ENCODE measurements around the gene CEBPA.

The CEBPA gene

DNA sequence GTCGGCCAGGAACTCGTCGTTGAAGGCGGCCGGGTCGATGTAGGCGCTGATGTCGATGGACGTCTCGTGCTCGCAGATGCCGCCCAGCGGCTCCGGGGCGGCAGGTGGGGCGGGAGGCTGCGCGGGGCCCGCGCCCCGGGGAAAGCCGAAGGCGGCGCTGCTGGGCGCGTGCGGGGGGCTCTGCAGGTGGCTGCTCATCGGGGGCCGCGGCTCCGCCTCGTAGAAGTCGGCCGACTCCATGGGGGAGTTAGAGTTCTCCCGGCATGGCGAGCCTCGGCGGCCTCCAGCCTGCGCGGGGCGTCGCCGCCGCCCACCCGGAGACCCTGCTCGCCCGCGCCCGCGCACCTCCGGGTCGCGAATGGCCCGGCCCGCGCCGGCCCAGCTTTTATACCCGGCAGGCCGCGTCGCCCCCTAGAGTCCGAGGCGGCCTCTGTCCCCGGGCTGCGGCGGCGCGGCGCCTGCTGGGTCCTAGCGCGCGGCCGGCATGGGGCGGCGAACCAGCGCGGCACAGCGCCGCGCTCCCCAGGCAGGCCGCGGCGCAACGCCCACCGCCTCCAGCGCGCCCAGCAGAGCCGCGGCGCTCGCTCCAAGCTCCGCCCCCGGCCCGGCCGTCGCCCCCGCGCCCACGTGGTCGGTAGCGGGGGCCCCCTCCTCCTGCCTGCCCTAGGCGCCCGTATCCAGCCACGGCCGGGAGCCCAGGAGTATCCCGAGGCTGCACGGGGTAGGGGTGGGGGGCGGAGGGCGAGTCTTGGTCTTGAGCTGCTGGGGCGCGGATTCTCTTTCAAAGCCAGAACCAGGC, at the start of gene CEBPA:
TSS of gene CEBPA (minus strand) at position 360 of the 799 bp plus-strand sequence. CDS start at position 240, 120 bp downstream.
- DNase-seq, result peak; percentile 68 to 97

DNA sequence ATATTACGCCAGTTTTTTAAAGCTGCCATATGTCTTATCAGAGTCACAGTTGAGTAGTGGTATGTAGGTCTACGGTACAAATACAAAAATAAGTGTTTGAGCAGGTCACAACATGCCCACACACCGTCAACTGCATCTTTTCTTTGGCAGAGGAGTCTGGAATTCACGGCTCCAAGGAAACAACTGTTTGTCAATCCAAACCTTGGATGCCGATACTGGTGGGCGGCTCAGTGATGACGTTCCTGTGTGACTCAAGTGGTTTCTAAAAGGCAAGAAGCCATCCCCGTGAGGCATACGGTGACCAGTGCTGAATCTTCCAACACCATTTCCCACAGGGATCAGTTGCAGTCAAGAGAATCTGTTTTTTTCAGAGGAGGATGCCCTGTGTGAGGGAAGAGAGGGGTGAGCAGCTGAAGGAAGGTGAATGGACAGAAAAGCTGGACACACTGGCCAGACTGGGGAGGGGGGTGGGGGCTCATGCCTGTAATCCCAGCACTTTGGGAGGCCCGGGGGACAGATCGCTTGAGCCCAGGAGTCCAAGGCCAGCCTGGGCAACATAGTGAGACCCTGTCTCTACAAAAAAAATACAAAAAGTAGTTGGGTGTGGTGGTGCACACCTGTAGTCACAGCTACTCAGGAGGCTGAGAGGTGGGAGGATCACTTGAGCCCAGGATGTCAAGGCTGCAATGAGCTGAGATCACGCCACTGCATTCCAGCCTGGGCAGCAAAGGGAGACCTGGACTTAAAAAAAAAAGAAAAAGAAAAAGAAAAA, 48.4 kb upstream of the CEBPA start:
- no peak for DNase-seq

DNA sequence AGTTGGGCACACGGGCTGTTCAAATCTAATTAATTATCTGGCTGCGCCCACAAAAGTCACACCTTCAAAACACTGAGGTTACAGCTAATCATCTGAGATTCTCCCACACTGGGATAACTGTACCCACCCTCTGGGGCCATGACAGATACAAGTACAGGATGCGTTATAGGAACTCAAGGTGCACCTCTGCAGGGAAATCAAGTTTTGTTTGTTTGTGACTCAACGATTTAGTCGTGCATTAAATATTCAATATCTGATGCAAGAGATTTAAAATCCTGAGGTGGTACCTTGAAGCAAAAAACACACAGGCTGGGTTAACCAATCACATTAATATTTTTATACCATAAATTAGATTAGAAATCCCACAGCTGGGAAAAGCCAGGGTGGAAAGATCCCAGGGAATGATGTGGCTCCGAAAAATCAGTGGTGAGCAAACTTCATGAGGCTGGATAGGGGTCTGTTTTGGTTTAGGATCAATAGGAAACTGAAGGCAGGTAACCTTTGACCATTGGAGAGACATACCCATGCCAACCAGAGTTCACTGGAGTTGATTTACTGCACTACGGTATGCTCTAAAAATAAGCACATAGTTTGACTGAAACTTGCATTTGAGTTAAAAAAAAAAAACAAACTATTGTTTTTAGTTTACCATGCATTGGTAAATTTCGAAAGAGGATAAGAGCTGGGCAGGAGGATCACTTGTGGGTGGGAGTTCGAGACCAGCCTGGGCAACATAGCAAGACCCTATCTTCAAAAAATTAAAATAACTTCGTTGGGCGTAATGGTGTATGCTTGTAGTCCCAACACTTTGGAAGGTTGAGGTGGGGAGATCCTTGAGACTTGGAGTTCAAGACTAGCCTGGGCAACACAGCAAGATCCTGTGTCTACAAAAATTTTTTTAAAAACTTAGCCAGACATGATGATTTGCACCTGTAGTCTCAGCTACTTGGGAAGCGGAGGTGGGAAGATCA, 47.3 kb upstream of the CEBPA start:
- no peak for DNase-seq

DNA sequence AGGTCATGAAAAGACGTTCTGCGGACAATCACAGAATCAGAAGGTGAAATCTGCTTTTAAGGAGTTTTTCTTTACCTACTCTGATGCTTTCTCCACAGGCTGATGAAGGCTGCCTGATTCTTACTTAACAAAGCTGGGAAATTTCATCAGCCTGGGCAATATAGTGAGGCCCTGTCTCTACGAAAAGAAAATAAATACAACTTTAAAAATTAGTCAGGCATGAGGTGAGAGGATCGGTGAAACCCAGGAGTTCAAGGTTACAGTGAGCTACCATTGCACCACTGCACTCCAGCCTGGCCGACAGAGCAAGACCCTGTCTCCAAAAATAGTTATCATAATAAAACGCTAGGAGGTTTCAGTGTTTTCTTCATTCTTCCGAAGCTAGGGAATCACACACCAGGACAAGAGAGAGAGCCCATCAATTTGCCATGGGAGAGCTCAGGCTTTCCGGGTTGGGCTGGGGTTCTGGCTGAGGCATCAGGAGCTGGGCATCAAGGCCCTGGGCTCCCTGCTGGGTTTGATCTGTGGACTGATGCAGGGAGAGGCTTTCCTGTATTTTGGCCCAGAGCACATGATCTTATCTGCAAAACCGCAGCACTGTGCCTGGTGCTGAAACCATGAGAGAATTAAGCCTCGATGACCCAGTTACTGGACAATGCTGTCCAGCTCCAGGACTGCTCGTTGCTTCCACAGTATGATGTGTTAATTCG, 46.1 kb upstream of the CEBPA start:
- no peak for DNase-seq

DNA sequence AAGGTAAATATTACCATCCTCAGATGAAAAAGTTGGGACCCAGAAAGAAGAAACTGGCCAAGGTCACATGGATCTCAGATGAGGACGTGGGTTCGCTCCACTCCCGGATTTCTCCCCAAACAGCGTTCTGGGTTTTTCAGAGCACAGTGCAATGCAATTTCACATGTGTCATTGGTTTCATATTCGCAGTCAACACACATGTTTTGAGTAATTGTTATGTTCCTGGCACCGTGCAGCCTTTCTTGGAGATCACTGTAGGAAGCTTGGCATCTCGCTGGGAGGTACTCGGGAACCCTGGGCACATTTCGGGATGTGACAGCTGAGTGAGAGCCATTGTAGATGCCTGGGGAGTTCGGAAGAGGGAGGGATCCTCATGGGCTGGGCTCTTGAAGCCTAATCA, 45.0 kb upstream of the CEBPA start:
- no peak for DNase-seq

DNA sequence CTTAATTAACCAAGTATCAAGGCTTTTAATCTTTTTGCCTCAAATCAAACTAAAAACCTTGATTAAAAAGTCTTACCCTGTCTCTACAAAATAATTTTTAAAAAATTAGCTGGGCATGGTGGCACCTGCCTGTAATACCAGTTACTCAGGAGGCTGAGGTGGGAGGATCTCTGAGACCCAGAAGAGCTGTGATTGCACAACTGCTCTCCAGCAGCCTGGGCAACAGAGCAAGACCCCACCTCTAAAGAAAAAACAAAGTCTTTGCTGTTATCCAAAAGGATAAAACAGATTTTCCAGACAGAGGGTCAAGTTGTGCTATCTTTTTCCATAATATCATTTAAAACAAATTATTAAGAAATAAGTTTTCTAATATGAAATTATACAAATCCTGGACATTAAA, 44.3 kb upstream of the CEBPA start:
- DNase-seq, result no peak

DNA sequence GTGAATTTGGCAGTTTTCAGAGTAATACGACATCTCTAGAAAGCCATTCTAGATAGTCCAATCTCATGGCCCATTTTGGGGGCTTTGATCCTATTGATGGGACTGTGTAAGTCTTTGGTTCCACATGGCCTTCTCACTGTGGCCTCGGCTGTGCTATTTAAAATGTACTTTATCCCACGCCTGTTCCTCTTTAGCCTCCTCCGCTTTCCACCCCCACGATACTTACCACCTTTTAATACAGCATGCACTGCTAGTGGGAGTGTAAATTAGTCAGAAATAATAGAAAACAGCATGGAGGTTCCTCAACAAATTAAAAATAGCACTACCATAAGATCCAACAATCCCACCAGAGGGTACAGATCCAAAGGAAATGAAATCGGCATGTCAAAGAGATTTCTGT, 42.8 kb upstream of the CEBPA start:
- DNase-seq, result no peak

DNA sequence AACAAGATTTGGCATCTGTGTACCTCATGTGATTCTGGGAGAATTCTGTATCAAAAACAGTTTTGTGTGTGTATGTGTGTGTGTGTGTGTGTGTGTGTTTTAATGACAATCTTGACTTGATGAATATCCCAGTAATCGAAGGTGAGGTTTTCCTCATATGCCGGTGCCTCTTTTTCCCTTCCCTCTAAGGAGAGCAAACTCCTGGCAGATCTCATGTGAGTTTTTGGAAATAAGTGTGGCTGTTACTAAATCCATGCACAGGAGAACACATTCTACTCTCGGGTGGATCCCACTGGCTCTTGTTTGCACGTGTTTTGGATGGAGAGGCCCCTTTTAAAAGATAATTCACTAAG, 42.2 kb upstream of the CEBPA start:
- no peak for DNase-seq

DNA sequence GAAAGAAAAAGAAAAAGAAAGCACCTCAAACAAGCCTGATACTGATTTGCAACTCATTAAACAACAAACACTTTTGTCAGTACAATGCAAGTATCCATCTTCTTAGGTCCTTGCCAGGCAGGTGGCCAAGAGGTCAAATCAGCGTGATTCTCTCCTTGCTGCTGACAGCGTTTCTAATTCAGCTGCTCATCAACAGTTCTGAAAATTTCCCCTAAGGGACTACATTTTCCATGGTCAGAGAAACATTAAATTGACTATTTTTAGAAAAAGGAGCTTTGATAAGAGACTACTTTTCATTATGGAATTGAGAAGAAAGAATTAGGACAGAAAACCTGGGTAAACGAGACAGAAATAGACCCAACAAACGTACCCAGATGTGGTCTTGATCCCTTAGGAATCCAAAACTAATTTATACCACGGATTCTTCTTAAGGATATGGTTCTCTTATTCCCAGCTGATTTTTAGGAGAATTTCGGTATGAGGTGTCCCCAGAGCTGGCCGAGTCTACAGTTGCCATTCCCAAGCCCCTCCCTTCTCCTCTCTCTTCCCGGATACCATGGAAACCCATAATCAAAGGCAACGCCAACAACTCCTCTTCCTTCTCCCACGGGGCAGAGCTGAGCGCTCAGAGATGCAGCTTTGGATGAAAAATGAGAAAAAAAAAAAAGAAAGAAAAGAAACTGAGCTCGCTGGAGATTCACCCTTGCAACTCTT, 41.7 kb upstream of the CEBPA start:
- DNase-seq, result no peak

DNA sequence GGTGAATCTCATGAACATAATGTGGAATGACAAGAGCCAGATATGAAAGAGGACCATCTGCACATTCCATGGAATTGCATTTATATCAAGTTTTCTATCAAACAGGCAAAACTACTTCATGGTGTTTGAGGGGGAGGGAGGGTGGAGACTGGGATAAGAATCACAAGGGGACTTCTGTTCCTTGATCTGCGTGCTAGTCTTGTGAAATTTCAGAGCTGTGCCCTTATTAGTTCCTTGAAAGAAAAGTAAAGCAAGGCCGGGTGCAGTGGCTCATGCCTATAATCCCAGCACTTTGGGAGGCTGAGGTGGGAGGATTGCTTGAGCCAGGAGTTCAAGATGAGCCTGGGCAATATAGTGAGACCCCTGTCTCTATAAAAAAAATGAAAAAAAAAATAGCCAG, 41.0 kb upstream of the CEBPA start:
- DNase-seq, result no peak

DNA sequence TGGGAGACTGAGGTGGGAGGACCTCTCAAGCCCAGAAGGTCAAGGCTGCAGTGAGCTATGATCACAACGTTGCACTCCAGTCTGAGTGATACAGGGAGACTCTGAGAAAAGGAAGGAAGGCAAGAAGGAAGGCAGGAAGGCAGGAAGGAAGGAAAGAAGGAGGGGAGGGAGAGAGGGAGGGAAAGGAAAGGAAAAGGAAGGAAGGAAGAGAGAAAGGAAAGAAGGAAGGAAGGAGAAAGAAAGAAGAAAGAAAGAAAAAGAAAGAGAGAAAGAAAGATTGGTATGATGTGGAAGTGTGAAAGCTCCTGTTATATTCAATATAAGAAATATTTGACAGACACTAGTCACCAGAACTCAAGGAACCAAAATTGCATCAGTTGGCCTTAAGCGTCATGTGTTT, 38.7 kb upstream of the CEBPA start:
- no peak for DNase-seq

DNA sequence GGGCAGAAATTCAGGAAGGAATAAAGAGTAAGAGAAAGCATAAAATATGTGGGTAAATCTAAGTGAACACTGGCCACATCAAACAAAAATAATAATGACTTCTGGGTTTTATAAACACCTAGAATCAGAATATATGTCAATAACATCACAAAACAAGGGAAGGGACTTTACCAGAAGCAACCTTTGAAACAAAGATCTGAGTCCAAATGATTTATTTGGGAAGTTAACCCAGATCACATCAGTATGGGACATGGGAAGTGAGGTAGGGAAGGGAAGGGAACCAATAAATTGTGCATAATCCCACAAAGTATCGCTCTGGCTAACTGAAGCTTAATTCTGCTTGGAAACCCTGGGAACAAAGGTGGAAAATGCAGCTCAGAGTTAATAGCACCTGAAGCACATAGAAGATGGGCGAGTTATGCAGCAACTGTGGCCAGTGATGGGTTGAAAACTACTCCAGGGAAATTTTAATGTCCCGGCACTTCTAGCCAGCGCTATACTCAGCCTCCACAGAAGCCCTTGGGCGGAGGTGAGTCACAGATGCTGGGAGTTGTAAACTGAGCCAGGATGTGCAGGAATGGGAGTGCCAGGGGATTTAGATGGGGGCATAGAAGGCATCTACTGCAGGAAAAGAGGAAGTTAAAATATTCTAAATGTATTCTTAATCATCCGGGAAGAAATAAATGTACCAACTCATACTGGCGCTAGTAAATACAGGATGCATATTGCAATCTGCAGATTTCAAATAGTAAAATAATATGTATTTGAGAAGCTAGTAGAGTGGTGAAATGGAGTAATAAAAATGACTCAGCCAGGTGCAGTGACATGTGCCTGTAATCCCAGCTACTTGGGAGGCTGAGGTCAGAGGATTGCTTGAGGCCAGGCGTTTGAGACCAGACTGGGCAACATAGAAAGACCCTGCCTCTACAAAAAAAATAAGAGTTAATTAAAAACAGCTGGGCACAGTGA, 37.0 kb upstream of the CEBPA start:
- no peak for DNase-seq

DNA sequence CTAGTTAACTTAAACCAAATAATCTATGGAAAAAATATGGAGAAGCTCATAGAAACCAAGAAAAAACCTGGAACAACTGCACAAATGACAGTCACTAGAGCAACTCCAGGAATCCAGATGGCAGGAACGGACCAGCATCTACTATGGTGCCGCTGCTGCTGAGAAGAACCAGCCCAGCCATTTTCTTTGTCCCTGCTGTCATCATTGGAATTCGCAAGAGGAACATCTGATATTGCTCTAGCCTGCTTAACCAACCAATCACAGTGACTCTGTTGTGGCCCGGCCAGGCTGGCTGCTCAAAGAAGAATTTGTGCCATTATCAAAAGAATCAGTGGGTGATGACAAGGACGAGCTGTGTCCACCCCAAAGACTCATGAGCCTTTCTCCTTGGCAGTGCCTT, 33.1 kb upstream of the CEBPA start:
- no peak for DNase-seq

DNA sequence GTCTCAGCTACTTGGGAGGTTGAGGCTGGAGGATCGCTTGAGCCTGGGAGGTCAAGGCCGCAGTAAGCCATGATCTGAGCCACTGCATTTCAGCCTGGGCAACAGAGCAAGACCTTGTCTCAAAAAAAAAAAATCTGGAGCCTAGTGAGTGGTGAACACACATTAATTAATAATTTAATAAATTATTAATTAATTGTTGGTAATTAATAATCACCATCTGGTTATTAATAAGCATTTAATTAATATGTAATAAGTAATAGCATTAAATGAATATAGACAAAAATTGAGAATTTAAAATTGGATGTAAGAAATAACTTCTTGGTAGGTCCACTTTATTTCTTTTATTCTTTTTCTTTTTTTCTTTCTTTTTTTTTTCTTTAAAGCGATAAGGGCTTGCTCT, 31.9 kb upstream of the CEBPA start:
- DNase-seq, result no peak

DNA sequence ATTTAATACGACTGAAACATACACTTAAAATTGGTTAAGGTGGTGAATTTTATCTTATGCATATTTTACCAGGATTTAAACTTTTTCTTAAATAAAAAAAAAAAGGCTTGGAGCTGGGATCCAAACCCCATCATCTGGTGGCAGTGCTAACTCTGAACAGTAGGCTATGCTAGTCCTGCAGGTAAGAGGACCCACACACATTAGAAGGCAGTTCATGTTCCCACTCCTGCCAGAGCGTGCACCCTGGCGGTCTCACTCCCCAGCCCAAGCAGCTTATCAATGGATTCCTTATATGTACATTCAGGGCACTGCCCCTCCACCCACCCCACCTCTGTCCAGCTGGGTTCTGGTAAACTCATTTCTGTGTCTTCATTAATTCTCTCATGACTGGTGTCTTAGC, 31.3 kb upstream of the CEBPA start:
- no peak for DNase-seq

DNA sequence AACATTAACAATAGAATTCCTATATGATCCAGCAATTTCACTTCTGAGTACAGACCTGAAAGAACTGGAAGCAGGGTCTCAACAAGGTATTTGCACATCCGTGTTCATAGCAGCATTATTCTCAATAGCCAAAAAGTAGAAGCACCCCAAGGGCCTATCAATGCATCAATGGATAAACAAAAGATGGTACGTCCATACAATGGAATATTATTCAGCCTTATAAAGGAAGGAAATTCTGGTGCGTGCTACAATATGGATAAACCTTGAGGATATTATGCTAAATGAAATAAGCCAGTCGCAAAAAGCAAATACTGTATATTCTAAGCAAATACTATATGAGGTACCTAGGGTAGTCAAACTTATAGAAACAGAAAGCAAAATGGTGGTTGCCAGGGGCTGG, 30.8 kb upstream of the CEBPA start:
- no peak for DNase-seq

DNA sequence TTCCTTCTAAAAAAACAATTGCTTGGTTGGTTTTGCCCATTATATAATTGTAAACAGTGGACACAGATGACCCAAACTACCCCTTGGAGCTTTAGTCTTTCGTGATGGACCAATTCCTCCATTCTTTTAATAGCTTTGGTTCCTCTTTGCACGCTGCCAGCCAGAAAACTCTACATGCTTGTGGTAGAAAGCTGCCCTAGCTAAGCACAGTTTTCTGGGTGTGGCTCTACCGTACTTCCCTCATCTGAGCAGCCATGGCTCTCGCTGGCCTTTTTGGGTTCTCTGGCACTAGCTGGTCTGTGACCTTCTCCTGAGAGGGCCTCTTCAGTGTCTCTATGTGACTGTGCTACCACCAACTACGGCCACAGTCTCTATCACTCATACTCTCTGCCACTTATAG, 29.9 kb upstream of the CEBPA start:
- no peak for DNase-seq

DNA sequence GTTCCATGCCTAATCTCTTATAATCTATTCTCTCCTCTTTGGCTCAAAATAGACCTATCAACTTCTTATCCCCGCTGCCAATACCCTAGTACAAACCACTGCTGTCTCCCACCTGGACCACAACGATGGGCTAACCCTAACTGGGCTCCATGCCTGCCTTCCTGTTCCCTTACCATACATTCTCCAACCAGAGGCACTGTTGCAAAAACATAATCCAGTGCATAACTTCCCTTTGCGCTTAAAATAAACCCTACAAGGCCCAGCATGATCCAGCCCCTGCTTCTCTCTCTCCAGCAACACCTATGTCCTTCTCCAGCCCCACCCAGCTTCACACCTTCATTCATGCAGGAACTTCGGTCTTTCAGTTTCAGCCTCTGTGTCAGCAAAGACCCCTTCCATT, 27.4 kb upstream of the CEBPA start:
- DNase-seq, result no peak

DNA sequence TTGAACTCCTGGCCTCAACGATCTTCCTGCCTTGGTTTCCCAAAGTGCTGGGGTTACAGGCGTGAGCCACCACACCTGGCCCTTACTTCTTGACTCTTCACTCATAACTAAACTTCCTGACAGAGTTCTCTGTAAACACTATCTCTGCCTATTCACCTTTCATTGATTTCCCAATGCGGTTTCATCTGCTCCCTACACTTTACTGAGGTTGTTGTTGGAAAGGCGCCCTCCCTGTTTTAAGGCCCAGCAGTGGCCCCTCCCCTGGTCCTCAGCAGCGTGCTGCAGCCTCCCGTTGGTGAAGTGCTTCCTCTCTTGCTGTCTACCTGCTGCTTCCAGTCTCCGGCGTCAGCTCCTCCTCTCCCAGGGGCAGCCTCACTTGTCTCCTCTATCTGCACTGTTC, 26.7 kb upstream of the CEBPA start:
- no peak for DNase-seq

DNA sequence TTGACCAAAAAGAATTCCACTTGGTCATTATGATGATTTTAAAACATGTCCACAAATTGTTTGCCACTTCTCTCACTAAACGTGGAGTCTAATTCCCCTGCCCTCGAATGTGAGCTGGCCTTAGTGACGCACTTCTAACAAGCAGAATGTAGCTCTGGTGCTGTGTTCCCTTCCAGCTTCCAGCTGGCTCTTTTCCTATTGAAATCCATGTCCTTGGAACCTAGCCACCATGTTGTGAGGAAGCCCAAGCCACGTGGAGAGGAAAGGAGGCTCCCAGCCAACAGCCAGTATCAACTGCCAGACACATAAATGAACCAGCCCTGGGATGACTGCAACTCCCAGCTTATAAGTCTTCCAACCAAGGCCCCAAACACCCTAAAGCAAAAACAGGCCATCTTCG, 23.6 kb upstream of the CEBPA start:
- DNase-seq, result no peak

DNA sequence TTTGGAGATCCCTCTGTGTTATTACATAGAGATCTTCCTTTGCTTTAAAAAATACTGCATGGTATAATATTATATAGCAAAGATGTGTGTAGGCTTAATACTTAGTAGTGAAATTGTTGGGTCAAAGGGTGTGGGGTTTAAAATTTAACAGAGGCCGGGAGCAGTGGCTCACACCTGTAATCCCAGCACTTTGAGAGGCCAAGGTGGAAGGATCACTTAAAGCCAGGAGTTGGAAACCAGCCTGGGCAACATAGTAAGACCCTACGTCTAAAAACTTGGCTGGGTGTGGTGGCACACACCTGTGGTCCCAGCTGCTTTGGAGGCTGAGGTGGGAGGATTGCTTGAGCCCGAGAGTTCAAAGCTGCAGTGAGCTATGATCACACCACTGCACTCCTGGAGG, 22.3 kb upstream of the CEBPA start:
- no peak for DNase-seq

Measured in NCI-H526 (cell line).